Small intestine (tissue), 7 donors: ENCODE results near the gene SPHKAP. TPM values are rescaled to one million over a fixed set of nuclear protein-coding genes. Genes with fewer than 3 reads are reported as not detected.

Experiments used
- DNase-seq, 2 donors: peaks; one replicate each; pipeline versions ENCODE4 v3.0.0 to v3.0.0-alpha.2; 2013
- FAIRE-seq: peaks from 2 replicates; lab custom pipeline; 2012; peaks lifted over from hg19 to GRCh38; lab: Jason Lieb, UNC
- H3K27ac ChIP-seq, 3 donors: one replicate each; pipeline ENCODE4 v1.5.1; 2013; ENCODE audit warnings: low read length in 2 of 3, mild to moderate bottlenecking in 2 of 3, control low read depth in 1 of 3, inconsistent platforms in 1 of 3, low read depth in 1 of 3, moderate library complexity in 1 of 3
- H3K27me3 ChIP-seq, 3 donors: one replicate each; pipeline ENCODE4 v1.6.1; 2013; ENCODE audit warnings: low read length in 3 of 3, inconsistent platforms in 1 of 3; ENCODE audit not compliant: control insufficient read depth in 3 of 3, insufficient read depth in 3 of 3
- H3K36me3 ChIP-seq, 3 donors: one replicate each; pipeline ENCODE4 v1.6.1; 2013; ENCODE audit warnings: low read length in 3 of 3, inconsistent platforms in 1 of 3, low read depth in 1 of 3, mild to moderate bottlenecking in 1 of 3, moderate library complexity in 1 of 3; ENCODE audit not compliant: control insufficient read depth in 3 of 3, insufficient read depth in 2 of 3
- H3K4me1 ChIP-seq, 3 donors: one replicate each; pipeline ENCODE4 v1.6.1; 2013; ENCODE audit warnings: low read length in 2 of 3, inconsistent platforms in 1 of 3, low read depth in 1 of 3, mild to moderate bottlenecking in 1 of 3, moderate library complexity in 1 of 3; ENCODE audit not compliant: control insufficient read depth in 3 of 3, insufficient read depth in 2 of 3
- H3K4me3 ChIP-seq, 3 donors: one replicate each; pipeline ENCODE4 v1.5.1; 2013; ENCODE audit warnings: low read length in 3 of 3, control low read depth in 1 of 3, inconsistent platforms in 1 of 3, low read depth in 1 of 3, mild to moderate bottlenecking in 1 of 3, moderate library complexity in 1 of 3
- H3K9me3 ChIP-seq, 2 donors: one replicate each; pipeline ENCODE4 v1.6.1; 2013; ENCODE audit warnings: low read depth in 1 of 2, low read length in 1 of 2; ENCODE audit not compliant: control insufficient read depth in 2 of 2, insufficient read depth in 1 of 2
- WGBS, 3 donors: extraction: QIAGEN DNeasy Blood & Tissue Kit; methylation state at CpG; one replicate each; pipeline ENCODE4 v1.1.7; 2013; 5-methylcytosine and 5-hydroxymethylcytosine counted together
- polyA plus RNA-seq, 4 donors: library from polyadenylated mRNA; stranded (reverse) in 3 of 4; unstranded in 1 of 4; fragments of 200-250 nt in 3 of 4; fragments of 120-200 nt in 1 of 4; gene quantifications; one replicate each; pipeline versions ENCODE4 v1.2.1 to v1.2.3, GENCODE V29; 2013
- donor health status: healthy with polysubstance abuse.
- donor health status: control.
- donor health status: control.
- donor health status: Bipolar disorder and iron deficiency.
- donor health status: healthy.

The SPHKAP gene
- polyA plus RNA-seq, 4 donors: 0.01 to 0.27 (median 0.10) TPM; not detected in 1

DNA sequence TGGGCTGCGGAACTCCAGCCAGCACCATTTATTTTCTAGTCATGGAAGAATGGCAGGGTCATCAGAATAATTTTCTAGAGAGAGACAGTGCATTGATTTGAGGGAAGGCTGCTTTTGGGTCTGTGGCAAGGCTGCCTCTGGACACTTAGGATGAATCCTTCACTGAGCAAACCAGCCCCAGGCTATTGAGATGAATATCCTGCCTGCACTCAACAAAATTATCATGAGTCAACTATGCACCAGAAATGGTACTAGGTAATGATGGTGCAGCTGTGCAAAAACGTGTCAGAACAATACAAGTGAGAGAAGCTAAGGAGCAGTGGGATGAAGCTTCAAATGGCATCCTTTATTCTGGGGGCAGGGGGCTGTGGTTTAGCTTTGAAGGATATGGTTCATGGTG, 115.8 kb downstream of the SPHKAP start:
- Histone ChIP-seq H3K36me3 (no peaks in the 10 kb centered on the region), H3K4me3 (no peak overlapping the region), H3K27me3 (no peaks in the 10 kb centered on the region), H3K9me3 (no peaks in the 10 kb centered on the region), H3K27ac (no peak overlapping the region), H3K4me1 (no peaks in the 10 kb centered on the region)
- no peak for FAIRE-seq
- WGBS, 3 donors: 55 to 64% (median 62%) methylated on average over 2 of the region's 2 CpGs
- DNase-seq: no peak

DNA sequence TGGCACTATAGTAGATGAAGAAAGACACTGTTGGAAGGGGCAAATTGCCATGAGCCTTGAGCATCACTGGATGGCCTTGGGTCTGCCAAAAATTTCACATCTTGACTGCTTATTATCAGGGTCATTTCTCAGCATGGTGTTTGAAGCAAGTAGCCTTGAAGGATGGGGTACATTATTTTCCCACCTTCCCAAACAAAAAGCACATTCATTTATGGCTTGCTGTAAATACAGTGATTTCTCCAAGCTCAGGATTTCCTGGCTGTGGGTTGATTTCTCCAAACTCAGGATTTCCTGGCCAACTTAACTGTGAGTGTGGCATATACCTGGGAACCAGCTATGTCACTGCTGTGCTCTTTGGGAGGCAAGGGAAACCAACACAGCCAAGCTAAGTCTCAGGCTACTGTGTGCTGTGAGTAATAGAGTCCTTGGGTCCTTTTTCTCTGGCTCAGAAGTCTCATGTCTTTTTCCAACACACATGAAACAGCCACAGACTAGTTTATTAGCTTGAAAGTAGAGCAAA, 116.6 kb downstream of the SPHKAP start:
- H3K4me3 ChIP-seq: no peak overlapping the region
- no peaks in the 10 kb centered on the region for H3K36me3 ChIP-seq
- FAIRE-seq (no peak), DNase-seq (no peak)
- H3K27ac ChIP-seq: no peak overlapping the region
- no peaks in the 10 kb centered on the region for H3K9me3 ChIP-seq
- no peaks in the 10 kb centered on the region for H3K4me1 ChIP-seq
- no peaks in the 10 kb centered on the region for H3K27me3 ChIP-seq

DNA sequence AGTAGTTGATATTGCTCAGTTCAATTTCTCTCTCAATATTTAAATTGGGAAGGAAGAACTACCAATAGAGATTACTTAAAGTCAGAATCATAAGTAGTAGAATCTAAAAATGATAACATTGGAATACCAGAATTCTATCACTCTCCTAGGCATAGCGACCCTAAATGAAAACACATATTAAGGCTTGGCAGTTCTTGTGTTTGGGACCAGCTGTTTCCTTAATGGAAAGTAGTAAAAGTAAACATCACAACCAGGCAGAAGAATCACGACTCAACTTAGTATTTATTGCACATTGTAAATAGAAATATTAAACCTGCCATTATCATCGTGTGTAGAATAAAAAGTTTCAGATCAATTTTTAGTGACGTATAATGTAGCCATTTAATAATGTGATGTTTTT, 117.5 kb downstream of the SPHKAP start:
- 46 to 56% (median 55%) methylated on average over 4 of the region's 4 CpGs for WGBS, 3 donors
- DNase-seq (no peak), FAIRE-seq (no peak)
- Histone ChIP-seq H3K9me3 (no peaks in the 10 kb centered on the region), H3K4me3 (no peak overlapping the region), H3K36me3 (no peaks in the 10 kb centered on the region), H3K27me3 (no peaks in the 10 kb centered on the region), H3K27ac (no peak overlapping the region), H3K4me1 (no peaks in the 10 kb centered on the region)

DNA sequence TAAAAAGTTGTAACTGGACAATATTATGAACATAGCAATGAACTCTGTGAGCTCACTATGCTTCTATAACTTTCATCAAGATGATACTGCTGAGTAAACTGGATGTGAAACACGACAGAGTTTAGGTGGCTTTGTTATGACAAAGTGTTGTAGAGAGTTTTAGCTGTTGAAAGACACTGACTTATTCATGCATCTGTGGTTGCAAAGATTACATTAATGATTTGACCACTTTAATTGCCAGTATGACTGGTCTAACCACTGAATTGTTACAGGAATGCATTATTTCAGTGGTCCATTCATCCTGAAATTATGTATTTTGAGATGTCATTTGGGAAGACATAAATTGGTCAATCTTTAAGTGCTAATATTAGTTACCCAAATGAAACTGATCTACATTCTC, 117.9 kb downstream of the SPHKAP start:
- Histone ChIP-seq H3K27me3 (no peaks in the 10 kb centered on the region), H3K27ac (no peak overlapping the region), H3K4me1 (no peaks in the 10 kb centered on the region), H3K4me3 (no peak overlapping the region), H3K36me3 (no peaks in the 10 kb centered on the region), H3K9me3 (no peaks in the 10 kb centered on the region)
- WGBS, 3 donors: 20 to 45% (median 45%) methylated on average over 1 of the region's 1 CpG
- no peak for DNase-seq
- FAIRE-seq: no peak

DNA sequence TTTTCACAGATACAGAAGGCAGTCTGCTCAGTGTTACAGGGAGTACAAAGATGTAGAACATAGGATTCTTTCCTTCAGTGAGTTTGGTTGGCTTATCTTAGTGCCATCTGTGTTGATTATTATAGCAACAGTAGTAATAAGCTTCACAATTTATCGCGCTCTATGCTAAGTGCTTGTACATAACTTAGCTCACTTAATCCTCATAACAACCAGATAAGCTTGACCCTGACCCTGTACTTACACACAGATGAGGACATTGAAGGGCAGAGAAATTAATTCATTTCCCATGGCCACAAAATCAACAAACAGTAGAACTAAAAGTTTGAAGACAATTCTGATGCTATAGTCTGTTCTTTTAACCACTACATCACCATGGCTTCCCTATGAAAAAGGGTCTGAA, 121.8 kb downstream of the SPHKAP start:
- Histone ChIP-seq H3K27me3 (no peaks in the 10 kb centered on the region), H3K4me1 (no peaks in the 10 kb centered on the region), H3K27ac (no peak overlapping the region), H3K4me3 (no peak overlapping the region), H3K36me3 (no peaks in the 10 kb centered on the region), H3K9me3 (no peaks in the 10 kb centered on the region)
- FAIRE-seq: no peak
- no peak for DNase-seq
- 44 to 65% (median 46%) methylated on average over 2 of the region's 2 CpGs for WGBS, 3 donors

DNA sequence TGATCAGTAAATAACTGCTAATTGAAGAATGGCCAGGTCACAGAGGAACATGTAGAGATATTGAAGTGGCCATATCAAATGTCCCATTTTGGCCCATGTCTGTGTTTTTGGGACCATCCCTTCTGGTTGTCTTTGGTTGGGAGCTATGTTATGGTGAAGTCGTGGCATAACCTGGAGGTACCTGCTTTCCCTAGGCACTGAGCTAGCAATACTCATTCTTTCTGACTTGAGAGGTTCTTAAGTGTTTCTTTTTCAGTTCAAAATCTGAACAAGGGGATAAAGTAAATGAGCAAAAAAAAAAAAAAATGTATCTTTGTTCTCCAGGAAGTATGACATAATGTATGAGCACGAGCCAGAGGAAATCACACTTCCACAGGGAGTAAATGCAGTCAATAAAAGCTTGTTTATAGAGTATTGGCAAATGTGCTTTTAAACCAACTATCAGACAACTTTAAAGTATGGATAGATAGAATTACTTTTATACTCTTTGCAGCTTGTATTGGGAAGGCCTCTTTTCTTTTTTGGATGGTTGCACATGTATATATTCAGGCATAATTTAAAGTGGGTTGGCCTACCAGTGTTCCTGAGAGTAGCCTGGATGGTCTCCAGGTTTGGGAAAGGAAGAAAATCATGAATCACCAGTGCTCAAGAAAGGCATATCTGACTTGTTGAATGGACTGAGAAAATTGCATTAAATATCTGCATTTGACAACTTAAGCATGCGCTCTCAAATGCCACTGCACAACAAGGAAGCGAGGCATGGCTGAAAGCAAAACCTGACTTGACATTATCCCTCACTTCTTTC, 125.0 kb downstream of the SPHKAP start:
- H3K36me3 ChIP-seq: no peaks in the 10 kb centered on the region
- FAIRE-seq: no peak
- H3K4me1 ChIP-seq: no peaks in the 10 kb centered on the region
- no peaks in the 10 kb centered on the region for H3K9me3 ChIP-seq
- no peak overlapping the region for H3K4me3 ChIP-seq
- WGBS, 3 donors: 61 to 66% (median 65%) methylated on average over 4 of the region's 4 CpGs
- DNase-seq: no peak
- no peaks in the 10 kb centered on the region for H3K27me3 ChIP-seq
- no peak overlapping the region for H3K27ac ChIP-seq

DNA sequence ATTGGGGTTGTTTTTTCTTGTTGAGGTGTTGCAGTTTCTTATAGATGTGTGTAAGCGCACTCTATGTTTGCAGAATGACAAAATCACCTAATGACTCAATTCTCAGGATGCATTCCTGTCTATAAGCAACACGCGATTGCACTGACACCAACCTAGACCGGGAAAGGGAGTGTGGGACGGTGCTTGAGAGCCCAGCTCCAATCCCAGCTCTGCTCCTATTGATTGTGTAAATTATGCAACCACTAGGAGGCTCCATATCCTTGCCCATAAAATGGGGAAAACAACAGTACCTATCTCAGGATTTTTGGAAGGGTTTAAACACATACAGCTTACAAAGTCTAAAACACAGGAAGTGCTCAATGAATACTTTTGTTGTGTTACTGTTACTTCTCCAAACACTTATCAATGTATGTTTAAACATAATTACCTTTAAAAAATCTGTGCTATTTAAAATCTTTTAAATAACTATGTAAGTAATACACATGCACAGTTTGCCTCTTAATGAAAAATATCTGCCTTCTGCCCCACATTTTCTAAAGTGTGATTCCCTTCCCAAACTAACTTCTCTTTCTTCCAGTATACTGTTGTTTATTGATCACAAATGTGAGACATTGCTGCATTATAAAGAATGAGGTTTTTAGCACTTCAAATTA, 132.5 kb downstream of the SPHKAP start:
- DNase-seq (peak; percentile 45 to 64), FAIRE-seq (peak; percentile 26)
- Histone ChIP-seq H3K27ac (no peak overlapping the region), H3K9me3 (no peaks in the 10 kb centered on the region), H3K4me3 (no peak overlapping the region), H3K36me3 (no peaks in the 10 kb centered on the region), H3K4me1 (no peaks in the 10 kb centered on the region), H3K27me3 (no peaks in the 10 kb centered on the region)
- 9 to 20% (median 10%) methylated on average over 5 of the region's 5 CpGs for WGBS, 3 donors

DNA sequence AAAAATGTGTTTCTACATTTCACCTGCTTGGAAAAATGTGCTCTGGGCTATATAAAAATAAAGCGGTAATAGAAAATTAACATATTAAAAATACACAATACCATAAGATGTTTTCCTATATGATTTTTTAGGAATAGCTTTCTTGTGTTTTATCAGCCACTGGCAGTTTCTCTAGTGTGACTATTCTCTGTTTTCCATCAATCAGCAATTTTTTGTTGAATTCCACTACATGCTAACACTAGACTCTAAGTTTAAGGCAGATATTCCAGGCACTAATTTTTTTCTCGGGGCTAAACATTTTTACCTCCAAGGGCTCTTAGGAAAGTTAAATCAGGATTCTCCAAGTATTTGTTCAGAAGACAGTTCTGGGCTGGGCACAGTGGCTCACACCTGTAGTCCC, 140.5 kb downstream of the SPHKAP start:
- Histone ChIP-seq H3K27me3 (no peaks in the 10 kb centered on the region), H3K27ac (no peak overlapping the region)
- FAIRE-seq: no peak

More for the DNA sequence above, 140.5 kb downstream of the SPHKAP start:
- Histone ChIP-seq H3K36me3 (no peaks in the 10 kb centered on the region), H3K9me3 (no peaks in the 10 kb centered on the region), H3K4me3 (no peak overlapping the region), H3K4me1 (no peaks in the 10 kb centered on the region)
- no peak for DNase-seq
- 94 to 95% (median 94%) methylated on average over 2 of the region's 2 CpGs for whole genome bisulfite sequencing, 3 donors
